Neural crest cell (in vitro differentiated cells): ENCODE data around the gene MAP4K5. TPM values are rescaled to one million over a fixed set of nuclear protein-coding genes. Genes with fewer than 3 reads are reported as not detected.

Experiments
- DNase-seq: peaks from one replicate; pipeline ENCODE4 v3.0.0; 2021; ENCODE audit warnings: low read depth, mixed read lengths, low spot score
- H3K27ac Mint-ChIP-seq: one replicate; pipeline ENCODE4 v1.8.0; 2021; ENCODE audit warnings: mild to moderate bottlenecking, mixed read lengths; ENCODE audit not compliant: unreplicated experiment
- H3K27me3 Mint-ChIP-seq: 2 replicates; pipeline ENCODE4 v1.8.0; 2021; ENCODE audit warnings: low read depth, mild to moderate bottlenecking, mixed read lengths
- H3K36me3 Mint-ChIP-seq: 2 replicates; pipeline ENCODE4 v1.8.0; 2021; ENCODE audit warnings: low read depth, mild to moderate bottlenecking, mixed read lengths
- H3K4me1 Mint-ChIP-seq: 2 replicates; pipeline ENCODE4 v1.8.0; 2021; ENCODE audit warnings: mixed read lengths
- H3K4me3 Mint-ChIP-seq: one replicate; pipeline ENCODE4 v1.8.0; 2021; ENCODE audit warnings: mild to moderate bottlenecking, mixed read lengths
- H3K9me3 Mint-ChIP-seq: 2 replicates; pipeline ENCODE4 v1.8.0; 2021; ENCODE audit warnings: mixed read lengths
- CTCF ChIP-seq: fragments of 200-600 bp; sonication (generic); conservative IDR thresholded peaks from 2 replicates; pipeline ENCODE4 v1.5.0; 2021; ENCODE audit warnings: antibody characterized with exemption, mild to moderate bottlenecking
- total RNA-seq: library from RNA; stranded (reverse); gene quantifications from 2 replicates; pipeline ENCODE4 v1.2.1, GENCODE V29; 2021

Gene MAP4K5
- total RNA-seq, 1 donor from 2014 or later = 67.9 TPM

DNA sequence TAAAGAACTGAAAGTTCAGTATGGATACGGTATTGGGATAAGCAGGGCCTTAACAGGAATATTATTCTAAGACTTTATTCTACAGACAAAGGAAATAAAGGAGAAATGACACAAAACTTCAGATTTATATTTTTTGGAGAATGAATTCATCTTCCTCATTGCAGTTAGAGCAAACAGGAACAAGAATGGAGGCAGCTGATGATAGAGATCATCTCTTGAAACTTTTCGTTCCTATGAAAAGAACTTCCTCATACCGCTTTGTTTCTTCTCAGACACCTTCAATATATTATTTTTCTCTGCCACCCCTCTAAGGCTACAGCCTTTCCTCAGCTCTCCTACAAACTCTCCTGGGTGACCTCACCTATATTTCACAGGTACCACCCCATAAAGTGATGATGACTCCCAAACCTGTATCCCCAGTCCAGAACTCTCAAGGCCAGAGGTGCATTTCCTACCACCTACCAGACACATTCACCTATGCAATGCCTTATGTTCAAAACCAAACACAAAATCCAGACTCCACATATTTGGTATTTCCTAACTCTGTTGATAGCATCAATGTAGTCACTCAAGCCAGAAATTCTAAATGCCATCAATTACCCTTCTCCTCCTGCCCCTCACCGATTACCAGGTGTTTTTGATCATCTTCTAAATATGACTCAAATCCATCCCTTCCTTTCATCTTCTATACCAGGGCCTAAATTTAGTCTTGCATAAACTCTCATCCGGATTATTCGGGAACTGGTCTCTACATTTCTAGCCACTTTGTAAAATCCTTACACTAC lies 7.4 kb downstream of the MAP4K5 start:
- no peaks in the 10 kb centered on the region for H3K27me3 Mint-ChIP-seq
- no peak for DNase-seq
- H3K9me3 Mint-ChIP-seq = no peaks in the 10 kb centered on the region
- no peak overlapping the region for H3K27ac Mint-ChIP-seq
- H3K4me3 Mint-ChIP-seq = no peak overlapping the region
- no peak for TF ChIP-seq CTCF
- H3K4me1 Mint-ChIP-seq = peaks cover 47% of the 10 kb centered on the region
- peaks cover 11% of the 10 kb centered on the region for H3K36me3 Mint-ChIP-seq

- H3K9me3 Mint-ChIP-seq = no peaks in the 10 kb centered on the region
- DNase-seq = no peak
- TF ChIP-seq CTCF = no peak
- no peak overlapping the region for H3K27ac Mint-ChIP-seq
- H3K4me3 Mint-ChIP-seq = no peak overlapping the region
- no peaks in the 10 kb centered on the region for H3K27me3 Mint-ChIP-seq
- H3K36me3 Mint-ChIP-seq = peaks cover 11% of the 10 kb centered on the region
- H3K4me1 Mint-ChIP-seq = peaks cover 38% of the 10 kb centered on the region
These were observed 8.3 kb downstream of the MAP4K5 start for GRCh38 chr14:50524060-50524459.

DNA sequence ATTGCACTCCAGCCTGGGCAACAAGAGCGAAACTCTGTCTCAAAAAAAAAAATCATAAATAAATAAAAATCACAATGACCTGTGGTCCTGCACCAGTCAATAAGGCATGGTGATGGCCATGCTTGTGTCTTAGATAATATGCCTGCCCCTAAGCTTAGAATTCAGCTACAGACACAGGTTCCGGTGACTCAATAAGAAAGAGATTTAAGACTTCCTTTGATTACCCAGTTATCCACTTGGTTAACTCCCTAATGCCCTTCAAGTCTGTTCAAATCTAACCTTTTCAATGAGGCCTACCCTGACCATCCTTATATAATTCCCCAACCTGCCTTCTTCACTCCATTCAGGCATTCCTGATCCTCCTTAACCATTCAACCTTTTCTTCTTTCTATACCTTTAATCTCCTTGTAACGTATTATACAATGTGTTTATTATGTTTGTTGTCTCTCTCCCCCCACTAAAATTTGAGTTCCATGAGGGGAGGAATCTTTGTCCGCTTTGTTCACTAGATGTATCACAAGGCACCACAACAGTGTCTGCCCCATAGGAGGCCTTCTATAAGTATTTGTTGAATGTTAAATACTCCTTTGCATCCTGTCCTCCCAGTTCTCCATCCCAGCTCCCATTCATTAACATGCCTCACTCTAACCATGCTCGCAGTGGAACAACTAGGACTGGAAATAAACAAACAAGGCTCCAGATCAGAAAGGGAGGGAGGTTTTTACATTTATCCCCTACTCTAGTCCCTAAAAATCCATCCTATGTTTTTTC lies 8.9 kb downstream of the MAP4K5 start:
- Mint-ChIP-seq H3K36me3 (peaks cover 12% of the 10 kb centered on the region), H3K4me3 (no peak overlapping the region), H3K4me1 (peaks cover 34% of the 10 kb centered on the region), H3K27me3 (no peaks in the 10 kb centered on the region), H3K27ac (no peak overlapping the region), H3K9me3 (no peaks in the 10 kb centered on the region)
- DNase-seq = no peak
- TF ChIP-seq CTCF = no peak

- DNase-seq = no peak
- Mint-ChIP-seq H3K4me1 (peaks cover 29% of the 10 kb centered on the region), H3K36me3 (peaks cover 14% of the 10 kb centered on the region), H3K9me3 (no peaks in the 10 kb centered on the region), H3K4me3 (no peak overlapping the region), H3K27me3 (no peaks in the 10 kb centered on the region), H3K27ac (no peak overlapping the region)
- no peak for TF ChIP-seq CTCF
These were observed 10.4 kb downstream of the MAP4K5 start for GRCh38 chr14:50521912-50522341.

DNA sequence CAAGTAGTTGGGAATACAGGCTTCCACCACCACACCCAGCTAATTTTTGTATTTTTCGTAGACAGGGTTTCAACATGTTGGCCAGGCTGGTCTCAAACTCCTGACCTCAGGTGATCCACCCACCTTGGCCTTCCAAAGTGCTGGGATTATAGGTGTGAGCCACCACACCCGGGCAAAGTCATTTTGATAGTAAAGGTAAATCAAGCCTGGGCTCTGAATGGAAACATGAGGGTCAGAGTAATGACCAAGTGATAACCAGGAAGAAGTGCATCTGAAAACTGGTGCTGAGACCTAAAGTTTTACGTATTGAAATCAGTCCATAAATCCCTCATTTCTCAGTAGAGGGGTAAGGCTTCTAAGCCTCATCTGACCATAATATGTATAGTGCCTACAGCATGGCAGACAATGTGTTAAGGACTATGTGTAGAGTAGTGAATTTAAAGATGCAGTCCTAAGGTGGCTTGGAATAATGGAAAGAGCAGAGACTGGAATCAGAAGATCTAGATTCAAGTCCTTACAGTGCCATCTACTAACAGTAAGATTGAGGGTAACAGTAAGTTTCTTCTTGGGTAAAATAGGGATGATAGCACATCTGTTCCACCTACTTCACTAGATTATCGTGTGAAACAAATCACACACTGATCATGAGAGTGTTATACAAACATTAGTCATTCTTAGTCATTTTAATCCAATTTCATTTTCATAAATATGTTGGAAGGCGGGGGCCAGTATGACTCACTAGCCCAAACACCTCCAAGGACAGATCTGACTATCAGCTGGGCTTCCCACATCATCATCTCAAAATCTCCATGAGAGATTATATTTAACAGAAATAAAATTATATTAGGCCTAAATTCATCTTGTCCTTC lies 11.2 kb downstream of the MAP4K5 start:
- no peak overlapping the region for H3K27ac Mint-ChIP-seq
- H3K4me1 Mint-ChIP-seq = peaks cover 26% of the 10 kb centered on the region
- no peak overlapping the region for H3K4me3 Mint-ChIP-seq
- no peaks in the 10 kb centered on the region for H3K9me3 Mint-ChIP-seq
- no peaks in the 10 kb centered on the region for H3K27me3 Mint-ChIP-seq
- H3K36me3 Mint-ChIP-seq = peaks cover 14% of the 10 kb centered on the region
- no peak for TF ChIP-seq CTCF
- DNase-seq = no peak
